Stomach (tissue), 9 donors: ENCODE results near the gene GSG1L. TPM values are rescaled to one million over a fixed set of nuclear protein-coding genes. Genes with fewer than 3 reads are reported as not detected.

Experiments
- DNase-seq, 2 donors: peaks; one replicate each; pipeline versions ENCODE4 v3.0.0 to v3.0.0-alpha.2; 2013 to 2019
- H3K27ac ChIP-seq, 5 donors: fragments of 200-600 bp in 4 of 5; sonication (generic) in 4 of 5; one replicate each; pipeline ENCODE4 v1.5.1; 2013 to 2019; ENCODE audit warnings: mild to moderate bottlenecking in 1 of 5, moderate library complexity in 1 of 5
- H3K27me3 ChIP-seq, 3 donors: fragments of 200-600 bp; sonication (generic); one replicate each; pipeline ENCODE4 v1.5.1; 2017 to 2019; ENCODE audit warnings: mixed run types in 1 of 3
- H3K36me3 ChIP-seq, 4 donors: fragments of 200-600 bp; sonication (generic); 1 replicate in 3 of 4; 2 replicates in 1 of 4; pipeline ENCODE4 v1.5.1; 2016 to 2019
- H3K4me1 ChIP-seq, 4 donors: fragments of 200-600 bp; sonication (generic); one replicate each; pipeline ENCODE4 v1.5.1; 2016 to 2019
- H3K4me3 ChIP-seq, 4 donors: fragments of 200-600 bp; sonication (generic) in 3 of 4; one replicate each; pipeline ENCODE4 v1.5.1; 2016 to 2019; ENCODE audit warnings: mild to moderate bottlenecking in 1 of 4
- H3K9me3 ChIP-seq, 4 donors: fragments of 200-600 bp; sonication (generic); one replicate each; pipeline ENCODE4 v1.5.1; 2016 to 2019
- CTCF ChIP-seq, 7 experiments: fragments of 450-650 bp in 4 of 7; fragments of 200-600 bp in 3 of 7; sonication (generic) in 3 of 7; IDR thresholded peaks; one replicate each; pipeline ENCODE4 v1.5.1; 2016 to 2019; ENCODE audit warnings: antibody characterized with exemption in 7 of 7, control low read depth in 2 of 7, mild to moderate bottlenecking in 1 of 7
- EP300 ChIP-seq: sonication (generic); formaldehyde crosslinking; IDR thresholded peaks from one replicate; pipeline ENCODE4 v1.6.1; 2017; ENCODE audit warnings: antibody characterized with exemption
- POLR2A ChIP-seq, 4 donors: fragments of 450-650 bp; IDR thresholded peaks; one replicate each; pipeline ENCODE4 v1.6.1; 2016; ENCODE audit warnings: antibody characterized with exemption in 4 of 4, control low read depth in 2 of 4, mild to moderate bottlenecking in 1 of 4, moderate library complexity in 1 of 4
- POLR2AphosphoS5 ChIP-seq, 3 donors: sonication (generic); formaldehyde crosslinking; IDR thresholded peaks; one replicate each; pipeline ENCODE4 v1.6.1; 2016; ENCODE audit warnings: antibody characterized with exemption in 3 of 3
- WGBS, 5 donors: extraction: QIAGEN DNeasy Blood & Tissue Kit in 3 of 5; methylation state at CpG; one replicate each; pipeline versions ENCODE4 v1.1.5 to v1.1.7; 2013 to 2018; 5-methylcytosine and 5-hydroxymethylcytosine counted together
- intact Hi-C: fragments of 100-400 bp; cut with DNase I; formaldehyde crosslinking; loops from one replicate; pipeline ENCODE4 v1.15.1; 2023; ENCODE audit warnings: low total_unique reads
- polyA plus RNA-seq, 3 donors: library from polyadenylated mRNA; stranded (reverse); fragments of 200-250 nt; gene quantifications; one replicate each; pipeline ENCODE4 v1.2.3, GENCODE V29; 2013
- total RNA-seq, 5 donors: library from RNA; depleted of rRNA; stranded (reverse); fragments of >200 nt; gene quantifications; one replicate each; pipeline versions ENCODE4 v1.1.0 to v1.2.3, GENCODE V29; 2014 to 2016
- donor health status: healthy with polysubstance abuse.
- donor health status: Bipolar disorder and iron deficiency.
- donor health status: healthy.

Gene GSG1L
- total and polyA plus RNA-seq, 8 donors: 0.06 TPM; not detected in 7

- Histone ChIP-seq H3K27me3 (no peaks in the 10 kb centered on the region), H3K36me3 (peaks cover 49 to 72% (median 68%) of the 10 kb centered on the region in 4 donors), H3K4me1 (no peaks in the 10 kb centered on the region), H3K27ac (no peak overlapping the region), H3K4me3 (no peak overlapping the region), H3K9me3 (no peaks in the 10 kb centered on the region)
- WGBS, 5 donors: 76 to 86% (median 83%) methylated on average over 16 to 17 of the region's 17 CpGs
- TF ChIP-seq POLR2AphosphoS5 (IDR thresholded peaks at IDR 0.05): no peak
- TF ChIP-seq EP300: no peak
- no peak for TF ChIP-seq POLR2A (IDR thresholded peaks at IDR 0.05)
- TF ChIP-seq CTCF (IDR thresholded peaks at IDR 0.05): no peak
- intact Hi-C loops: no loop called here
- DNase-seq: no peak
These were observed 33.7 kb upstream of the GSG1L start for GRCh38 chr16:28096983-28097899.

- 76 to 90% (median 83%) methylated on average over 5 of the region's 5 CpGs for WGBS, 5 donors
- peaks cover 15 to 33% (median 29%) of the 10 kb centered on the region in 4 donors for H3K36me3 ChIP-seq
- intact Hi-C loops: no loop called here
- H3K4me1 ChIP-seq: no peaks in the 10 kb centered on the region
- H3K4me3 ChIP-seq: no peak overlapping the region
- TF ChIP-seq POLR2AphosphoS5 (IDR thresholded peaks at IDR 0.05) (no peak), CTCF (IDR thresholded peaks at IDR 0.05) (no peak), POLR2A (IDR thresholded peaks at IDR 0.05) (no peak), EP300 (no peak)
- H3K9me3 ChIP-seq: no peaks in the 10 kb centered on the region
- H3K27me3 ChIP-seq: no peaks in the 10 kb centered on the region
- DNase-seq: no peak
- H3K27ac ChIP-seq: no peak overlapping the region
These were observed 29.8 kb upstream of the GSG1L start for GRCh38 chr16:28093385-28093725.

GRCh38 chr16:28092721-28093384 is 29.3 kb upstream of the GSG1L start:
- no peaks in the 10 kb centered on the region for H3K27me3 ChIP-seq
- peaks cover 10 to 28% (median 24%) of the 10 kb centered on the region in 4 donors for H3K36me3 ChIP-seq
- intact Hi-C loops: no loop called here
- H3K4me1 ChIP-seq: no peaks in the 10 kb centered on the region
- WGBS, 5 donors: 77 to 86% (median 83%) methylated on average over 17 of the region's 17 CpGs
- H3K27ac ChIP-seq: no peak overlapping the region
- TF ChIP-seq EP300 (no peak), CTCF (IDR thresholded peaks at IDR 0.05) (no peak), POLR2AphosphoS5 (IDR thresholded peaks at IDR 0.05) (no peak), POLR2A (IDR thresholded peaks at IDR 0.05) (no peak)
- no peak for DNase-seq
- H3K4me3 ChIP-seq: no peak overlapping the region
- H3K9me3 ChIP-seq: no peaks in the 10 kb centered on the region

GRCh38 chr16:28091656-28092055 is 28.1 kb upstream of the GSG1L start:
- no peak overlapping the region for H3K27ac ChIP-seq
- 83 to 93% (median 86%) methylated on average over 12 of the region's 12 CpGs for WGBS, 5 donors
- intact Hi-C loops: no loop called here
- no peaks in the 10 kb centered on the region for H3K9me3 ChIP-seq
- DNase-seq: no peak
- H3K4me3 ChIP-seq: no peak overlapping the region
- H3K27me3 ChIP-seq: no peaks in the 10 kb centered on the region
- H3K4me1 ChIP-seq: no peaks in the 10 kb centered on the region
- TF ChIP-seq EP300 (no peak), CTCF (IDR thresholded peaks at IDR 0.05) (no peak), POLR2AphosphoS5 (IDR thresholded peaks at IDR 0.05) (no peak), POLR2A (IDR thresholded peaks at IDR 0.05) (no peak)
- H3K36me3 ChIP-seq: peaks cover 0 to 16% (median 12%) of the 10 kb centered on the region in 4 donors
